Measurements from ENCODE around the gene GOLGA5.

GRCh38 chr14:92760524-92760805 lies 33.6 kb upstream of the GOLGA5 start:
- no peak for TF ChIP-seq CTCF (IDR thresholded peaks at IDR 0.05; ENCODE audit: low read length)
- no peak for TF ChIP-seq EZH2 (IDR thresholded peaks at IDR 0.05; ENCODE audit: borderline replicate concordance, low read length)
